Stimulated activated naive CD4-positive, alpha-beta T cell (primary cell): ENCODE results near the gene ENTR1.
A peak's percentile ranks its signal among the peaks of the same experiment; 100 is the strongest.

Experiments
- DNase-seq, 6 experiments: peaks; one replicate each; lab custom pipeline; 2025; lab: John Stamatoyannopoulos, UW

ENTR1 gene

GRCh38 chr9:136377341-136378169 lies 32.9 kb downstream of the ENTR1 start:
- DNase-seq, result no peak

DNA sequence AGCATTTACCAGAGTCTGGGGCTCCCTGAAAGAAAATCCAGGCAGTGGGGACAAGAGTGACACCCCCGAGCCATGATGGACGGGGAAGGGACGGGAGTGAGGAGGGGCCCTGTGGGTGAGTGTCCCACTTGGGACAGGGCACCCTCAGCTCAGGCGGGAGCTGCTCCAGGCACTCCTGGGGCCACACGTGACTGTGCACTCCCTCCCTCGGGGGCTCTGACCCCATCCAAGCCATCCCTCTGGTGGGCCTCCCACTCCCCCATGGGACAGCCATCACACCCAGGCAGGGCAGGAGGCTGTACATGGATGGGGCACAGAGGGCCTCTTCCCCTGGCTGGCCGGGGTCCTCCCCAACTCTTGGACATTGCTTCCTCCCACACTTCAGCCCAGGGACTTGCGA lies 34.0 kb downstream of the ENTR1 start:
- no peak for DNase-seq

- DNase-seq, result no peak
Measured at GRCh38 chr9:136375096-136375495, 35.3 kb downstream of the ENTR1 start.

GRCh38 chr9:136374183-136374575 lies 36.2 kb downstream of the ENTR1 start:
- DNase-seq, result no peak

GRCh38 chr9:136373300-136374182 lies 36.9 kb downstream of the ENTR1 start, which contains the start of gene CARD9:
Gene CARD9 (minus strand): TSS chr9:136373669. CDS start chr9:136372078, 1,591 bp downstream.
- no peak for DNase-seq

DNA sequence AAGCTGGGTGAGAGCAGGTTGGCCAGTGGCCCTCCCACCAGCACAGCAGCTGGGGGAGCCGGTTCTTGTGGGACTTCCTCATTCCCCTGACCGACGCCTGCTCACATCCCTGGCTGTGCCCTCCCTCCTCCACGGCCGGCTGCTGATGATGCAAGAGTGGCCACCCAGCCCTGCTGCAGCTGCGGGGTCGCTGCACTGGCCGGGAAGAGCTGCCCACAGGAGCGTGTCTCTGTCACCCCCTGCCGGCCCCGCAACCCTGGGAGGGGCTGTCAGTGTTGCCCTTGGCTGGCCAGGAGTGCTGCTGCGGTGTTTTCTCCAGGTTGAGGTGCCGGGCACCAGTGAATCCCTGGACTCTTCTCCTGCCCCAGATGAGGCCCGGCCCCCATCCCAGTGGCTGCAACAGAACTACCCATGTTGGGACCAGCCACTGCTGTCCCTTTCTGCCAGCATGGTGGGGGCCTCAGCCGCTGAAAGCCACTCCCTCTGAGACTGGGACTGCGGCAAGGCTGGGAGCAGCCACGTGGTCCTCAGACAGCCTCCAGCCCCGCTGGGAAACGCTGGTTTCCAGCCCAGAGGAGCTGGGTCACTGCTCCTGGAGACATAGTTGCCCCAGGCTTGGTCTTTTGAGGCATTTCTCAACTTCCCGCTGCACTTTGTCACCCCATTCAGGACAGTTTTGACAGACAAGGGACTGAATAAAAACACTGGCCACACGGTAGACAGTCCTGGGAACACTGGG lies 37.7 kb downstream of the ENTR1 start:
- DNase-seq, result no peak

DNA sequence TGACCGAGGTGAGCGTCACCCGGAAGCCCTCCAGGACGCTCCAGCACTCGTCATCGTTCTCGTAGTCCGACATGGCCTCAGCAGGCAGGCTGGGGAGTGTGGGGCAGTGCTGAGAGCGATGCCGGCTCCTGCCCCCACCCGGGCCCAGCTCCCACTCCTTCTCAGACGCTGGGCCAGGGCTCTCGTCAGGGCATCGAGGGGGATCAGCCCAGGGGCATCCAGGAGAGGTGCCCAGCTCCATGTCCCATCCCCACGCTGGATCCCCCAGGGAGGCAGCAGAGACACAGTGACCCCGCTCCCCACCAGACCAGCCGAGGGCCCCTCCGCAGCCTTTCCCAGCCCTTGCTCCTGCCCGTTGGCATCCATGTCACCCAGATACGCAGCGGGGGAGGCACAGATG lies 38.4 kb downstream of the ENTR1 start:
- no peak for DNase-seq

DNA sequence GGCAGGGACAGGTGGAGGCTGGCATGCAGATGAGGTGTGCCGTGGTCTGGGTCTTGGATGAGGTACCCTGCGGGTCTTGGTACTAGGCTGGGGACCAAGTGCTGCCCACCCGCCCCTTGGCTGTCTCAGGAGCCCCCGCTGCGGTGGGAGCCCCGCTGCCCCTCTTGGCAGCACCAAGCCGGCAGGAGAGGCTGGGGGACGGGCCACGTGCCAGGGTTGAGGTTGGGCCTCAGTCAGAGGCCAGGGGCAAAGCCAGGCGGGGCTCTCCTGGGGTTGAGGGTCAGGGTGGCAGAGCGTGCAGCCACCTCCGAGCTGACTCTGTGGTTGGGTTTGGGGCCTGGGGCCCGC lies 38.9 kb downstream of the ENTR1 start:
- DNase-seq, result no peak

DNA sequence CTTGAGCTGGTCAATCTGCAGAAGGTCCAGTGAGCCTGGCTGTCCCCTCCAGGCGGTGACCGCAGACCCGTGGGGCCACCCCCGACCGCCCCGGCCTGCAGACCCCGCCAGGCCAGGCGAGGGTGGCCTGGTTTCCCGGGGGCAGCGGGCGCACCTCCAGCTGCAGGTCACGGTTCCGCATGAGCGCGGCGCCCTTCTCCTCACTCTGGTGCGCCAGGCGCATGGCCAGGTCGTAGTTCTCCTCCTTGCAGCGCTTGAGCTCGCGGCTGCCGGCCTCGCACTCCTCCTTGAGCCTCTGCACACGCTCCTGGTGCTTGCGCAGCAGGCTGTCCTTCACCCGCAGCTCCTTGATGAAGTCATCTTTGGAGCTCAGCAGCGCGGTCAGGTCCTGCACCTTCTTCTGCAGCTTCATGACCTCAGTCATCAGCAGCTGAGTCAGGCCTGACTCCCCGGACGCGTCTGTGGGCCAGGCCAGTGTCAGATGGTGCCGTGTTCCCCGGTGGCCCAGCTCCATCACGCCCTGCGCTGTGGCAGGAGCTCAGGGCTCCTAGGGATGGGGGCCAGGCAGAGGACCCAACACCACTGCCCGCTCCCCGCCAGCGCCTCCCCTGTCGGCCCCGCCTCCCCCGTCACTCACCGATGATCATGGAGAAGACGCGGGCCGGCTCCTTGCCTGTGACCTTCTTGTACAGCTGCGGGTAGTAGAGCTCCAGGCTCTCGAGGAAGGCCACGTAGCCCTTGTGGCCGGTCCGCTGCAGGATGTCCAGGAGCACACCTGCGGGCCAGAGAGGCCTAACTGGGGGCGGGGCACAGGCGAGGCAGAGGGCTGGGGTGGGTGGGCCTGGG lies 39.5 kb downstream of the ENTR1 start:
- DNase-seq, result no peak

- DNase-seq, result no peak
Measured at GRCh38 chr9:136370037-136370436, 40.4 kb downstream of the ENTR1 start.

DNA sequence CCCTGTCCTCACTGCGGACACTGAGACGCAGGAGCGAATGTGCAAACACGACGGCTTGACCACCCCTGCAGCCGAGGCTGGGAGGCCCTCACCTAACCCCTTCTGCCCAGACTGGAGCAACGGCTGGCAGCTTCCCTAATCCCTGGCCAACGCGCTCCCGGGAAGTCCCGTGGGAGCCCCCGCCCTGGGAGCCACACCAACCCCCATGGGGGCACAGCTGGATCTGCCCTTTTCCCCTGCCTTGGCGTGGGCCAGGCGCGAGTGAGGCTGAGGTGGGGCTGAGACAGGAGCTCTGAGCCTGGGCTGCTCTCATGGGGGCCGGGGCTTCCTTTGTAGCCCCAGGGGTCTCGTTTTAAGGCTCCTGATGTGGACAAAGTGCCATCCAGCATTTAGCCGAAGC lies 42.2 kb downstream of the ENTR1 start:
- DNase-seq, result no peak

- no peak for DNase-seq
Measured at GRCh38 chr9:136367296-136368145, 42.9 kb downstream of the ENTR1 start.

DNA sequence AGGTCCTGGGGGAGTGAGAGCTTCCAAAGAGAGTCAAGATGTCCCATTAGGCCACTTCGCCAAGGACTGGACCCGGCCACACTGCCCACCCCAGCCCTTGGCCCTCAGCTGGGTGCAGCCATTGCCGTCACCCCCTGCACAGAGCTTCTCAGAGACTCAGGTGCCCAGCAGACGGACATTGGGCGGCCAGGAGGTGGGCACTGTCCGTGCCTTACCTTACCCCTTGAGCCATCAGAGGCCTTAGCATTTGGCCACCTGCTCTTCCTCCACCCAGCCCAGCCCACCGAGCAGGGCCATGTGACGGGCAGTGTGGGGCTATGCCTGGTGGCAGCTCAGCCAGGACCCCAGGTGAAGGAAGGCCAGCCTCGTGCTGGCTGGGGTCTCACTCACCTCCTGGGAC lies 43.6 kb downstream of the ENTR1 start:
- no peak for DNase-seq

DNA sequence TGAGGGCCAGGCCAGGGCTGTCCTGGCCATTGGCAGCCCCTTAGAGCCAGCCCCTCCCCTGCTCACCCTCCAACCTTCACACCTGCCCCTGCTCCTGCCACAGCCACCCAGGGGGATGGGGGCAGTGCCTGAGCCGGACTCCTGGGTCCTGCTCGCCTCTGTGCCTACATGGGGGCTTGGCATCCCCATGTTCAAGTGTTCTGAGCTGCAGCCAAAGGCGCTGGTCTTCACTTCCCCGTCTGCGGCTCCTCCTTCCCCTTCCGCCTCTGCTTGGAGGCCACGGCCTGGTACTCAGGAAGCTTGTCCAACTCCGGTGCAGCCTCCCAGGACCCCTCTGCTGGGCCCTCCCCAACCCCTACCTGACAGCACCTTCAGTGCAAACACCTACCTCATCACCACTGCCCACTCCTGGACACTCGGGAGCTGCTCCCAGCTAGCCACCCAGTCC lies 44.6 kb downstream of the ENTR1 start:
- DNase-seq, result no peak

- DNase-seq, result no peak
Measured at GRCh38 chr9:136364942-136365774, 45.3 kb downstream of the ENTR1 start.

GRCh38 chr9:136363949-136364748 lies 46.3 kb downstream of the ENTR1 start:
- peak in 1 of 6 experiments; percentile 10 for DNase-seq

DNA sequence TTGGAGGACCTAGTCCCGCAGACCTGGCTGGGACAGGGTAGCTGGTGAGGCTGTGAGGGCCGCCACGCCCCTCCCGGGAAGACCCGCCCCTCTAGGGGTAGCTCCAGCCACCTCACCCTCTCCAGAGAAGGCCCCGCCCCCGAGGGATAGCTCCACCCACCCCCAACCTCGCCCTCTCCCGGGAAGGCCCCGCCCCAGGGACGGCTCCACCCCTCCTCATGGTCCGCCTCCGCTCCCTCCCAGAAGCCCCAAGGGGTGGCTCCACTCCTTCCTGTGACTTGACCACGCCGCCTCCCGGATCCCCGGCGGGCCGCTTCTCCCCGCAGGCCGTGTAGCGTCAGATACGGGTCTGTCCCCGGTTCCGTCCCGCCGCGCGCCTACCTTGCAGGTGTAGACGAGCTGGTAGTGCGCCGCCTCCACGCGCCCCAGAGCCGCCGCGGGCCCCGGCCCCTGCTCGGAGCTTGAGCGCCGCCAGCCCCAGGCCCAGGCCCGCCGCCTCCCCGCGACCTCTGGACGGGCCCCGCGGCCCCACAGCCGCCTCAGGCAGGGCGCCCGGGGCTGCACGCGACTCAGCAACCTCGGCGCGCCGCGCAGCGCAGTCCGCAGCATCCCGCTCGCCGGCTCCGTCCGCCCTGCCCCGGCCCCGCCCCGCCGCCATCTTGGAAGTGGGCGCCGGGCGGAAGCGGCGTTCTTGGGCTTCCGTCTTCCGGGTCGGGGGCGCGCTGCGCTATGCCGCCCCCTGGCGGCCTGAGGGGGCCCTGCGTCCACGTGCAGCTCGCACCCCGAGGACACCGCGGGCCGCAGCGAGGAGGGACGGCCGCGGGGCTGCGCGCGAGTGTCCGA lies 47.1 kb downstream of the ENTR1 start, which contains the start of gene DNLZ:
Gene DNLZ (minus strand): TSS at position 639 of the 843 bp plus-strand sequence. CDS start 30 bp downstream, at position 609.
- DNase-seq, result peak; percentile 80 to 96 (median 90)

GRCh38 chr9:136362450-136362784 lies 48.0 kb downstream of the ENTR1 start:
- DNase-seq, result no peak
